Keratinocyte (primary cell): ENCODE results near the gene GPR153. TPM values are rescaled to one million over a fixed set of nuclear protein-coding genes. Genes with fewer than 3 reads are reported as not detected.
A peak's percentile ranks its signal among the peaks of the same experiment; 100 is the strongest.

ENCODE experiments used
- DNase-seq: peaks from one replicate; pipeline ENCODE4 v3.0.0-alpha.2; 2011; ENCODE audit warnings: low read depth, missing footprints, low spot score
- FAIRE-seq: peaks from 2 replicates; lab custom pipeline; 2011; peaks lifted over from hg19 to GRCh38; lab: Jason Lieb, UNC
- H2AFZ ChIP-seq: 2 replicates; pipeline ENCODE4 v1.6.0; 2012; ENCODE audit warnings: low read length, control low read depth, inconsistent platforms; ENCODE audit not compliant: control insufficient read depth
- H3K27ac ChIP-seq: 2 replicates; pipeline ENCODE4 v1.5.1; 2011; ENCODE audit warnings: low read length; ENCODE audit not compliant: control insufficient read depth, insufficient read depth
- H3K27me3 ChIP-seq: 3 replicates; pipeline ENCODE4 v1.6.0; 2011; ENCODE audit warnings: low read length; ENCODE audit not compliant: control insufficient read depth, insufficient read depth; ENCODE audit errors: extremely low read depth
- H3K36me3 ChIP-seq, 2 experiments: 2 replicates in 1 of 2; 3 replicates in 1 of 2; pipeline ENCODE4 v1.5.1; 2011; ENCODE audit warnings: low read length in 2 of 2, mild to moderate bottlenecking in 1 of 2; ENCODE audit not compliant: control insufficient read depth in 2 of 2, insufficient read depth in 2 of 2; ENCODE audit errors: extremely low read depth in 1 of 2
- H3K4me1 ChIP-seq: 3 replicates; pipeline ENCODE4 v1.5.1; 2011; ENCODE audit warnings: low read length; ENCODE audit not compliant: control insufficient read depth, insufficient read depth; ENCODE audit errors: extremely low read depth
- H3K4me2 ChIP-seq: 3 replicates; pipeline ENCODE4 v1.6.0; 2011; ENCODE audit warnings: low read depth, low read length; ENCODE audit not compliant: control insufficient read depth, insufficient read depth; ENCODE audit errors: extremely low read depth
- H3K4me3 ChIP-seq, 3 experiments: fragments of 200-600 bp in 1 of 3; sonication (generic) in 1 of 3; 2 replicates in 2 of 3; 3 replicates in 1 of 3; pipeline ENCODE4 v1.5.1; 2011 to 2016; ENCODE audit warnings: low read length in 3 of 3, mild to moderate bottlenecking in 3 of 3, control low read depth in 2 of 3, inconsistent platforms in 1 of 3, low read depth in 1 of 3, mixed read lengths in 1 of 3, mixed run types in 1 of 3, moderate library complexity in 1 of 3; ENCODE audit not compliant: control insufficient read depth in 2 of 3, insufficient read depth in 2 of 3; ENCODE audit errors: extremely low read depth in 1 of 3
- H3K79me2 ChIP-seq: 2 replicates; pipeline ENCODE4 v1.6.0; 2012; ENCODE audit warnings: low read length; ENCODE audit not compliant: control insufficient read depth, insufficient read depth
- H3K9ac ChIP-seq: 3 replicates; pipeline ENCODE4 v1.6.0; 2011; ENCODE audit warnings: low read length; ENCODE audit not compliant: control insufficient read depth, insufficient read depth; ENCODE audit errors: extremely low read depth
- H3K9me1 ChIP-seq: 3 replicates; pipeline ENCODE4 v1.6.0; 2011; ENCODE audit warnings: low read length; ENCODE audit not compliant: control insufficient read depth, insufficient read depth; ENCODE audit errors: extremely low read depth
- H3K9me3 ChIP-seq: 2 replicates; pipeline ENCODE4 v1.5.1; 2012; ENCODE audit warnings: low read depth, low read length; ENCODE audit not compliant: control insufficient read depth
- H4K20me1 ChIP-seq: 3 replicates; pipeline ENCODE4 v1.6.0; 2011; ENCODE audit warnings: low read length; ENCODE audit not compliant: control insufficient read depth, insufficient read depth; ENCODE audit errors: extremely low read depth
- CTCF ChIP-seq, 3 experiments: IDR thresholded peaks in 1 of 3; conservative IDR thresholded peaks in 1 of 3; optimal IDR thresholded peaks in 1 of 3; 2 replicates in 2 of 3; 3 replicates in 1 of 3; pipeline versions ENCODE3 to v1.5.1; 2011; ENCODE audit warnings: low read length in 3 of 3, mild to moderate bottlenecking in 3 of 3, moderate library complexity in 2 of 3, control low read depth in 1 of 3, inconsistent platforms in 1 of 3; ENCODE audit not compliant: insufficient read depth in 2 of 3; ENCODE audit errors: extremely low read depth in 1 of 3
- EZH2 ChIP-seq: IDR thresholded peaks from one replicate; pipeline ENCODE4 v1.6.1; 2012; ENCODE audit warnings: inconsistent platforms, mild to moderate bottlenecking, low read length, moderate library complexity
- dilution Hi-C: fragments of 300-500 bp; cut with MboI; formaldehyde crosslinking; loops from one replicate; pipeline ENCODE4 v1.7.0; 2020; ENCODE audit warnings: low sequenced_read_pairs; ENCODE audit not compliant: extremely low pct_ligation_motif_present
- polyA minus RNA-seq, 3 experiments: library from RNA; depleted of rRNA, polyadenylated mRNA; stranded (reverse); fragments of >200 nt; gene quantifications; 1 replicate in 1 of 3; 2 replicates in 1 of 3; 3 replicates in 1 of 3; pipeline ENCODE4 v1.2.3, GENCODE V29; 2011
- polyA plus RNA-seq, 5 experiments: library from polyadenylated mRNA; depleted of rRNA in 3 of 5; stranded (reverse) in 3 of 5; stranded (forward) in 1 of 5; unstranded in 1 of 5; fragments of >200 nt; gene quantifications; 1 replicate in 1 of 5; 2 replicates in 3 of 5; 3 replicates in 1 of 5; pipeline versions ENCODE4 v1.2.1 to v1.2.3, GENCODE V29; 2011 to 2012; ENCODE audit warnings: missing spikeins in 2 of 5, low read depth in 1 of 5, low replicate concordance in 1 of 5

Gene GPR153
- polyA plus RNA-seq (7.2 to 14.2 TPM (median 11.0 TPM) in 3 replicates), polyA minus RNA-seq (12.7 to 36.7 TPM (median 22.7 TPM) in 3 replicates)
- polyA plus RNA-seq (2011; ENCODE audit: low read depth) = 1.6 TPM
- polyA plus RNA-seq (2011; cell fraction: cytosol; rRNA removed) = 6.3 and 12.9 TPM in 2 replicates
- 19.4 and 28.3 TPM in 2 replicates for polyA plus RNA-seq (2011; cell fraction: nucleus; rRNA removed)
- 10.2 and 14.6 TPM in 2 replicates for polyA plus RNA-seq (2012; ENCODE audit: low replicate concordance)
- 28.4 TPM for polyA minus RNA-seq (2011; cell fraction: cytosol; rRNA and poly(A)+ RNA removed)
- polyA minus RNA-seq (2011; cell fraction: nucleus; rRNA and poly(A)+ RNA removed) = 13.3 and 15.6 TPM in 2 replicates

- Histone ChIP-seq H2AFZ (peak within 1 kb of the TSS; percentile 6), H3K27ac (peak within 1 kb of the TSS; percentile 4), H3K4me3 (peak within 1 kb of the TSS; percentile 56 to 73 (median 71)), H3K9me1 (peaks cover 3% of the 10 kb centered on the region), H3K4me1 (peaks cover 21% of the 10 kb centered on the region), H3K79me2 (no peaks in the 10 kb centered on the region), H4K20me1 (no peaks in the 10 kb centered on the region), H3K4me2 (peak within 1 kb of the TSS; percentile 66), H3K9me3 (no peaks in the 10 kb centered on the region), H3K36me3 (peaks cover 6 to 12% of the 10 kb centered on the region in 2 experiments), H3K9ac (peak within 1 kb of the TSS; percentile 52), H3K27me3 (no peaks in the 10 kb centered on the region)
- FAIRE-seq = no peak
- no peak for TF ChIP-seq EZH2
- no peak for TF ChIP-seq CTCF (optimal IDR thresholded peaks at IDR 0.05 in 1 of 3, IDR thresholded peaks at IDR 0.05 in 1 of 3, conservative IDR thresholded peaks at IDR 0.05 in 1 of 3; ENCODE audit: extremely low read depth in 1 of 3, insufficient read depth in 2 of 3, low read length in 3 of 3)
- DNase-seq = no peak
- dilution Hi-C loops = no loop called here
Measured at GRCh38 chr1:6260961-6261614, at the start of gene GPR153. GPR153 (minus strand) TSS chr1:6261098; CDS start chr1:6254905, 6,193 bp downstream.

GRCh38 chr1:6310116-6310848, 49.4 kb upstream of the GPR153 start:
- TF ChIP-seq CTCF (optimal IDR thresholded peaks at IDR 0.05 in 1 of 3, IDR thresholded peaks at IDR 0.05 in 1 of 3, conservative IDR thresholded peaks at IDR 0.05 in 1 of 3; ENCODE audit: extremely low read depth in 1 of 3, insufficient read depth in 2 of 3, low read length in 3 of 3) (no peak), EZH2 (no peak)
- Histone ChIP-seq H3K4me1 (no peaks in the 10 kb centered on the region), H3K4me2 (no peak overlapping the region), H3K9ac (no peak overlapping the region), H3K27ac (no peak overlapping the region), H3K27me3 (no peaks in the 10 kb centered on the region), H3K9me1 (no peaks in the 10 kb centered on the region), H2AFZ (no peak overlapping the region), H4K20me1 (no peaks in the 10 kb centered on the region), H3K79me2 (peaks cover 7% of the 10 kb centered on the region), H3K9me3 (no peaks in the 10 kb centered on the region), H3K36me3 (peaks cover 22 to 23% of the 10 kb centered on the region in 2 experiments), H3K4me3 (no peak overlapping the region)
- FAIRE-seq = no peak
- DNase-seq = no peak
- dilution Hi-C loops = no loop called here
